WTC11 (cell line): Measurements from ENCODE around the gene PXDC1. TPM values are rescaled to one million over a fixed set of nuclear protein-coding genes. Genes with fewer than 3 reads are reported as not detected.

Experiments used
- ATAC-seq: fragments of 200-7000 bp; cut with Tn5 transposase; 2 replicates; pipeline ENCODE4 v1.10.0; 2021; ENCODE audit warnings: mild to moderate bottlenecking, moderate library complexity
- CTCF ChIA-PET: fragments of 300-600 bp; sonication (Branson Sonifier 250); formaldehyde crosslinking; loops from one replicate; lab custom pipeline; 2021; ENCODE audit warnings: antibody characterized with exemption; lab: Charles Lee
- POLR2A ChIA-PET: fragments of 350-600 bp; sonication (Branson Sonifier 250); formaldehyde crosslinking; loops from one replicate; lab custom pipeline; 2021; ENCODE audit warnings: antibody characterized with exemption; lab: Charles Lee
- DNase-seq: peaks from one replicate; pipeline ENCODE4 v3.0.0; 2021; ENCODE audit warnings: low spot score
- H3K27ac Mint-ChIP-seq: 2 replicates; pipeline ENCODE4 v1.8.0; 2021; ENCODE audit warnings: mixed read lengths
- H3K27me3 Mint-ChIP-seq: 2 replicates; pipeline ENCODE4 v1.8.0; 2021; ENCODE audit warnings: low read depth, mild to moderate bottlenecking, moderate library complexity, mixed read lengths
- H3K36me3 Mint-ChIP-seq: 2 replicates; pipeline ENCODE4 v1.8.0; 2021; ENCODE audit warnings: mixed read lengths
- H3K4me1 Mint-ChIP-seq: 2 replicates; pipeline ENCODE4 v1.8.0; 2022; ENCODE audit warnings: mixed read lengths
- H3K4me3 Mint-ChIP-seq: 2 replicates; pipeline ENCODE4 v1.8.0; 2021; ENCODE audit warnings: mild to moderate bottlenecking, moderate library complexity, mixed read lengths
- H3K9me3 Mint-ChIP-seq: 2 replicates; pipeline ENCODE4 v1.8.0; 2021; ENCODE audit warnings: mixed read lengths
- E2F4 ChIP-seq: sonication (generic); formaldehyde crosslinking; IDR thresholded peaks from 2 replicates; pipeline ENCODE4 v1.8.1; 2022; ENCODE audit warnings: low read depth, mild to moderate bottlenecking, moderate library complexity, missing genetic modification reagents, borderline replicate concordance
- ESRRA ChIP-seq: sonication (generic); formaldehyde crosslinking; IDR thresholded peaks from 2 replicates; pipeline ENCODE4 v1.8.1; 2022; ENCODE audit warnings: mild to moderate bottlenecking, missing genetic modification reagents, borderline replicate concordance
- FOXK1 ChIP-seq: sonication (generic); formaldehyde crosslinking; IDR thresholded peaks from 2 replicates; pipeline ENCODE4 v1.8.0; 2022; ENCODE audit warnings: mild to moderate bottlenecking, moderate library complexity, missing genetic modification reagents
- GRHL2 ChIP-seq: fragments of 250-450 bp; sonication (Bioruptor Pico); IDR thresholded peaks from 2 replicates; pipeline ENCODE4 v1.8.0; 2022; ENCODE audit warnings: mild to moderate bottlenecking, moderate library complexity; ENCODE audit not compliant: insufficient replicate concordance, severe bottlenecking
- GTF2I ChIP-seq: fragments of 250-450 bp; sonication (Bioruptor Pico); conservative IDR thresholded peaks from 2 replicates; pipeline ENCODE4 v1.4.0; 2021; ENCODE audit warnings: mild to moderate bottlenecking
- HMGA2 ChIP-seq: fragments of 250-450 bp; sonication (Bioruptor Pico); IDR thresholded peaks from 2 replicates; pipeline ENCODE4 v1.4.0; 2021; ENCODE audit warnings: mild to moderate bottlenecking, moderate library complexity
- IRF1 ChIP-seq: sonication (generic); formaldehyde crosslinking; IDR thresholded peaks from 2 replicates; pipeline ENCODE4 v1.8.0; 2023; ENCODE audit warnings: missing genetic modification reagents
- MXD4 ChIP-seq: fragments of 250-450 bp; sonication (Bioruptor Pico); IDR thresholded peaks from 2 replicates; pipeline ENCODE4 v1.8.0; 2021; ENCODE audit warnings: mild to moderate bottlenecking, moderate library complexity, borderline replicate concordance
- NFATC4 ChIP-seq: fragments of 250-450 bp; sonication (Bioruptor Pico); IDR thresholded peaks from 2 replicates; pipeline ENCODE4 v1.9.0; 2021; ENCODE audit warnings: mild to moderate bottlenecking
- NFE2L1 ChIP-seq: sonication (generic); formaldehyde crosslinking; IDR thresholded peaks from 2 replicates; pipeline ENCODE4 v1.8.1; 2023; ENCODE audit warnings: missing genetic modification reagents
- NFYB ChIP-seq: sonication (generic); formaldehyde crosslinking; conservative IDR thresholded peaks from 2 replicates; pipeline ENCODE4 v1.8.0; 2022; ENCODE audit warnings: low read depth, missing genetic modification reagents
- NR3C1 ChIP-seq: sonication (generic); formaldehyde crosslinking; conservative IDR thresholded peaks from 2 replicates; pipeline ENCODE4 v1.8.1; 2023; ENCODE audit warnings: low read depth, mild to moderate bottlenecking, missing genetic modification reagents
- OVOL2 ChIP-seq: fragments of 250-450 bp; sonication (Bioruptor Pico); IDR thresholded peaks from 2 replicates; pipeline ENCODE4 v1.9.0; 2021; ENCODE audit warnings: mild to moderate bottlenecking, borderline replicate concordance
- RORB ChIP-seq: fragments of 250-450 bp; sonication (Bioruptor Pico); IDR thresholded peaks from 2 replicates; pipeline ENCODE4 v1.9.0; 2021; ENCODE audit warnings: mild to moderate bottlenecking
- TEAD1 ChIP-seq: sonication (generic); formaldehyde crosslinking; IDR thresholded peaks from 2 replicates; pipeline ENCODE4 v1.8.0; 2022; ENCODE audit warnings: mild to moderate bottlenecking, missing genetic modification reagents
- TP53 ChIP-seq: sonication (generic); formaldehyde crosslinking; IDR thresholded peaks from 2 replicates; pipeline ENCODE4 v1.8.1; 2023; ENCODE audit warnings: mild to moderate bottlenecking, missing genetic modification reagents
- USF1 ChIP-seq: sonication (generic); formaldehyde crosslinking; IDR thresholded peaks from 2 replicates; pipeline ENCODE4 v1.8.0; 2022; ENCODE audit warnings: mild to moderate bottlenecking, missing genetic modification reagents
- ZMAT4 ChIP-seq: fragments of 250-450 bp; sonication (Bioruptor Pico); IDR thresholded peaks from 2 replicates; pipeline ENCODE4 v1.9.0; 2021; ENCODE audit warnings: mild to moderate bottlenecking
- ZNF219 ChIP-seq: sonication (generic); formaldehyde crosslinking; IDR thresholded peaks from 2 replicates; pipeline ENCODE4 v1.8.0; 2023; ENCODE audit warnings: missing genetic modification reagents, mild to moderate bottlenecking, borderline replicate concordance
- total RNA-seq: library from RNA; stranded (reverse); gene quantifications from 3 replicates; pipeline ENCODE4 v1.2.3, GENCODE V29; 2021
- TF ChIP-seq, protein P1 (sequence below): sonication (generic); formaldehyde crosslinking; IDR thresholded peaks from 2 replicates; pipeline ENCODE4 v1.8.0; 2023; ENCODE audit warnings: mild to moderate bottlenecking, missing genetic modification reagents
- TF ChIP-seq, protein P2 (sequence below): sonication (generic); formaldehyde crosslinking; conservative IDR thresholded peaks from 2 replicates; pipeline ENCODE4 v1.8.1; 2023; ENCODE audit warnings: mild to moderate bottlenecking, low read depth, missing genetic modification reagents, moderate library complexity
- TF ChIP-seq, protein P3 (sequence below): fragments of 250-450 bp; sonication (Bioruptor Pico); IDR thresholded peaks from 2 replicates; pipeline ENCODE4 v1.9.0; 2021; ENCODE audit warnings: mild to moderate bottlenecking

Gene PXDC1
- total RNA-seq, 1 experiment from 2014 or later = 3.3 TPM

DNA sequence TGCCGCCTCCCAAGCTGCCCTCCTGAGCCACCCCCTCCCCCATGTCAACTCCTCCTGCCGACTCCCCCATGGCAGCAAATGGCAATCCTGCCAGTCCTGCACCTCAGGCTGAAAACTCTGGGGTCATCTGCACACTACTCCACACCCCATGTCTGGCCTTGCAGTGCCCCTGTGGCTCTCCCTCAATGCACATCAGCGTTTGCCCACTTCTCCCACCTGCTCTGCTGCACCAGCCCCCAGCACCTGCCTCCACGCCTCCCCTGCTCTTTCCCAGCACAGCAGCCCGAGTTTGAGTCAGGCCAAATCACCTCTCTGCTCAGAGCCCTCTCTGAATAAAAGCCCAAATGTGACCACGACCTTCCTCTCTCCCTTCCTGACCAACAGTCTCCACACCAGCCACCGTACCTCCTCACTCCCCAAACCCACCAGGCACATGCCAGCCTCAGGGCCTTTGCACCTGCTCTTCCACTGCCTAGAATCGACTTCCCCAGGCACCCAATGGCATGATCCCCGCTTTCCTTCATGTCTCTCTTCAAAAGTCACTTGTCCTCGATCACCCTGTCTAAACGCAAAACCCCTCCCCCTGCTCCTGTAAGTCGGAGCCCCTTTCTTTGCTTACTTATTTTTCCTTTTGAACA, 4.3 kb downstream of the PXDC1 start (continued):
- TF ChIP-seq IRF1 (CRISPR knock-in tag) (no peak), GTF2I (CRISPR knock-in tag) (no peak)

DNA sequence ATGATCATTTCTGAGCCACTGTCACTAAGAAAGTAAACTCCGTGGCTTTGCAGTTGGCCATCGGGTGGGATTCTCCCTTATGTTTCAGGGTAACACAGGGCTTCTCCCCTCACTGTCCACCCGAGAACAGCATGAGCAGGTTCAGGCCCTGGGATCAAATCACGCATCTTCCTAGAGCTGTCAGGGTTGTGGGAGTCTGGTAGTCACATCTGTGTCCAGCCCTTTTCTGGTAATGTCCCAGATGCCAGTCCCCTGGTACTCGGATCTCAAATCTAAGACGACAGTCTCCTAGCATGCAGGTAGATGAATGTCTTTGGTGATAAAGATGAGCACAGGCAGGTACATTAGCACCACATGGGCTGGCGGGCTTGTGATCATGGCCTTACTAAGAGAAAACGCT, 4.8 kb downstream of the PXDC1 start:
- Mint-ChIP-seq H3K4me3 (no peak overlapping the region), H3K27ac (no peak overlapping the region), H3K27me3 (peaks cover 31% of the 10 kb centered on the region), H3K4me1 (peaks cover 48% of the 10 kb centered on the region), H3K36me3 (no peaks in the 10 kb centered on the region), H3K9me3 (no peaks in the 10 kb centered on the region)
- ATAC-seq (no peak), DNase-seq (no peak)
- TF ChIP-seq TEAD1 (CRISPR knock-in tag) = no peak
- no peak for TF ChIP-seq GRHL2
- TF ChIP-seq USF1 (CRISPR knock-in tag) = no peak
- TF ChIP-seq ESRRA (CRISPR knock-in tag) = no peak
- TF ChIP-seq, protein P1, sequence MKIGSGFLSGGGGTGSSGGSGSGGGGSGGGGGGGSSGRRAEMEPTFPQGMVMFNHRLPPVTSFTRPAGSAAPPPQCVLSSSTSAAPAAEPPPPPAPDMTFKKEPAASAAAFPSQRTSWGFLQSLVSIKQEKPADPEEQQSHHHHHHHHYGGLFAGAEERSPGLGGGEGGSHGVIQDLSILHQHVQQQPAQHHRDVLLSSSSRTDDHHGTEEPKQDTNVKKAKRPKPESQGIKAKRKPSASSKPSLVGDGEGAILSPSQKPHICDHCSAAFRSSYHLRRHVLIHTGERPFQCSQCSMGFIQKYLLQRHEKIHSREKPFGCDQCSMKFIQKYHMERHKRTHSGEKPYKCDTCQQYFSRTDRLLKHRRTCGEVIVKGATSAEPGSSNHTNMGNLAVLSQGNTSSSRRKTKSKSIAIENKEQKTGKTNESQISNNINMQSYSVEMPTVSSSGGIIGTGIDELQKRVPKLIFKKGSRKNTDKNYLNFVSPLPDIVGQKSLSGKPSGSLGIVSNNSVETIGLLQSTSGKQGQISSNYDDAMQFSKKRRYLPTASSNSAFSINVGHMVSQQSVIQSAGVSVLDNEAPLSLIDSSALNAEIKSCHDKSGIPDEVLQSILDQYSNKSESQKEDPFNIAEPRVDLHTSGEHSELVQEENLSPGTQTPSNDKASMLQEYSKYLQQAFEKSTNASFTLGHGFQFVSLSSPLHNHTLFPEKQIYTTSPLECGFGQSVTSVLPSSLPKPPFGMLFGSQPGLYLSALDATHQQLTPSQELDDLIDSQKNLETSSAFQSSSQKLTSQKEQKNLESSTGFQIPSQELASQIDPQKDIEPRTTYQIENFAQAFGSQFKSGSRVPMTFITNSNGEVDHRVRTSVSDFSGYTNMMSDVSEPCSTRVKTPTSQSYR (CRISPR knock-in tag) = no peak
- no peak for TF ChIP-seq RORB (CRISPR knock-in tag)
- TF ChIP-seq, protein P2, sequence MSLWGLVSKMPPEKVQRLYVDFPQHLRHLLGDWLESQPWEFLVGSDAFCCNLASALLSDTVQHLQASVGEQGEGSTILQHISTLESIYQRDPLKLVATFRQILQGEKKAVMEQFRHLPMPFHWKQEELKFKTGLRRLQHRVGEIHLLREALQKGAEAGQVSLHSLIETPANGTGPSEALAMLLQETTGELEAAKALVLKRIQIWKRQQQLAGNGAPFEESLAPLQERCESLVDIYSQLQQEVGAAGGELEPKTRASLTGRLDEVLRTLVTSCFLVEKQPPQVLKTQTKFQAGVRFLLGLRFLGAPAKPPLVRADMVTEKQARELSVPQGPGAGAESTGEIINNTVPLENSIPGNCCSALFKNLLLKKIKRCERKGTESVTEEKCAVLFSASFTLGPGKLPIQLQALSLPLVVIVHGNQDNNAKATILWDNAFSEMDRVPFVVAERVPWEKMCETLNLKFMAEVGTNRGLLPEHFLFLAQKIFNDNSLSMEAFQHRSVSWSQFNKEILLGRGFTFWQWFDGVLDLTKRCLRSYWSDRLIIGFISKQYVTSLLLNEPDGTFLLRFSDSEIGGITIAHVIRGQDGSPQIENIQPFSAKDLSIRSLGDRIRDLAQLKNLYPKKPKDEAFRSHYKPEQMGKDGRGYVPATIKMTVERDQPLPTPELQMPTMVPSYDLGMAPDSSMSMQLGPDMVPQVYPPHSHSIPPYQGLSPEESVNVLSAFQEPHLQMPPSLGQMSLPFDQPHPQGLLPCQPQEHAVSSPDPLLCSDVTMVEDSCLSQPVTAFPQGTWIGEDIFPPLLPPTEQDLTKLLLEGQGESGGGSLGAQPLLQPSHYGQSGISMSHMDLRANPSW (CRISPR knock-in tag) = no peak
- no peak for TF ChIP-seq TP53 (CRISPR knock-in tag)
- TF ChIP-seq ZMAT4 (CRISPR knock-in tag) = no peak
- TF ChIP-seq MXD4 (CRISPR knock-in tag) = no peak
- TF ChIP-seq NFE2L1 (CRISPR knock-in tag) = no peak
- no peak for TF ChIP-seq OVOL2 (CRISPR knock-in tag)
- ChIA-PET POLR2A (no interaction called here), CTCF (interaction anchor here (1.2 to 5.0 kb wide), 5 partner anchors 103 to 244 kb away, joined by 4 to 60 read pairs (median 12); partner anchors contain the start of gene FAM50B)

- H3K27me3 Mint-ChIP-seq = peaks cover 34% of the 10 kb centered on the region
- H3K36me3 Mint-ChIP-seq = no peaks in the 10 kb centered on the region
- CTCF ChIA-PET = interaction anchor here (1.2 to 5.0 kb wide), 5 partner anchors 104 to 244 kb away, joined by 4 to 60 read pairs (median 12); partner anchors contain the start of gene FAM50B
- no peak for ATAC-seq
- H3K27ac Mint-ChIP-seq = no peak overlapping the region
- POLR2A ChIA-PET = no interaction called here
- no peaks in the 10 kb centered on the region for H3K9me3 Mint-ChIP-seq
- H3K4me1 Mint-ChIP-seq = peaks cover 53% of the 10 kb centered on the region
- no peak overlapping the region for H3K4me3 Mint-ChIP-seq
- no peak for DNase-seq
- TF ChIP-seq NR3C1 (no peak), NFATC4 (CRISPR knock-in tag) (no peak), E2F4 (no peak), ZNF219 (CRISPR knock-in tag) (no peak), NFYB (CRISPR knock-in tag) (no peak), GTF2I (CRISPR knock-in tag) (no peak), HMGA2 (CRISPR knock-in tag) (no peak), FOXK1 (CRISPR knock-in tag) (no peak)
- TF ChIP-seq, protein P3, sequence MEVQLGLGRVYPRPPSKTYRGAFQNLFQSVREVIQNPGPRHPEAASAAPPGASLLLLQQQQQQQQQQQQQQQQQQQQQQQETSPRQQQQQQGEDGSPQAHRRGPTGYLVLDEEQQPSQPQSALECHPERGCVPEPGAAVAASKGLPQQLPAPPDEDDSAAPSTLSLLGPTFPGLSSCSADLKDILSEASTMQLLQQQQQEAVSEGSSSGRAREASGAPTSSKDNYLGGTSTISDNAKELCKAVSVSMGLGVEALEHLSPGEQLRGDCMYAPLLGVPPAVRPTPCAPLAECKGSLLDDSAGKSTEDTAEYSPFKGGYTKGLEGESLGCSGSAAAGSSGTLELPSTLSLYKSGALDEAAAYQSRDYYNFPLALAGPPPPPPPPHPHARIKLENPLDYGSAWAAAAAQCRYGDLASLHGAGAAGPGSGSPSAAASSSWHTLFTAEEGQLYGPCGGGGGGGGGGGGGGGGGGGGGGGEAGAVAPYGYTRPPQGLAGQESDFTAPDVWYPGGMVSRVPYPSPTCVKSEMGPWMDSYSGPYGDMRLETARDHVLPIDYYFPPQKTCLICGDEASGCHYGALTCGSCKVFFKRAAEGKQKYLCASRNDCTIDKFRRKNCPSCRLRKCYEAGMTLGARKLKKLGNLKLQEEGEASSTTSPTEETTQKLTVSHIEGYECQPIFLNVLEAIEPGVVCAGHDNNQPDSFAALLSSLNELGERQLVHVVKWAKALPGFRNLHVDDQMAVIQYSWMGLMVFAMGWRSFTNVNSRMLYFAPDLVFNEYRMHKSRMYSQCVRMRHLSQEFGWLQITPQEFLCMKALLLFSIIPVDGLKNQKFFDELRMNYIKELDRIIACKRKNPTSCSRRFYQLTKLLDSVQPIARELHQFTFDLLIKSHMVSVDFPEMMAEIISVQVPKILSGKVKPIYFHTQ = no peak
Measured at GRCh38 chr6:3746119-3746691, 5.3 kb downstream of the PXDC1 start.
